SK-N-MC (cell line): ENCODE measurements around the gene WFIKKN1.

Experiments
- EZH2 ChIP-seq: fragments of 200-600 bp; sonication (generic); IDR thresholded peaks from one replicate; pipeline ENCODE4 v1.6.1; 2017; ENCODE audit warnings: antibody characterized with exemption
- FOXP2 ChIP-seq: optimal IDR thresholded peaks from 2 replicates; pipeline ENCODE3; 2011; ENCODE audit warnings: mild to moderate bottlenecking, moderate library complexity; ENCODE audit not compliant: insufficient read depth; ENCODE audit errors: extremely low read length, control extremely low read depth
- POLR2AphosphoS5 ChIP-seq: IDR thresholded peaks from 2 replicates; pipeline ENCODE4 v1.6.1; 2012; ENCODE audit warnings: mild to moderate bottlenecking, low read depth, low read length, borderline replicate concordance

DNA sequence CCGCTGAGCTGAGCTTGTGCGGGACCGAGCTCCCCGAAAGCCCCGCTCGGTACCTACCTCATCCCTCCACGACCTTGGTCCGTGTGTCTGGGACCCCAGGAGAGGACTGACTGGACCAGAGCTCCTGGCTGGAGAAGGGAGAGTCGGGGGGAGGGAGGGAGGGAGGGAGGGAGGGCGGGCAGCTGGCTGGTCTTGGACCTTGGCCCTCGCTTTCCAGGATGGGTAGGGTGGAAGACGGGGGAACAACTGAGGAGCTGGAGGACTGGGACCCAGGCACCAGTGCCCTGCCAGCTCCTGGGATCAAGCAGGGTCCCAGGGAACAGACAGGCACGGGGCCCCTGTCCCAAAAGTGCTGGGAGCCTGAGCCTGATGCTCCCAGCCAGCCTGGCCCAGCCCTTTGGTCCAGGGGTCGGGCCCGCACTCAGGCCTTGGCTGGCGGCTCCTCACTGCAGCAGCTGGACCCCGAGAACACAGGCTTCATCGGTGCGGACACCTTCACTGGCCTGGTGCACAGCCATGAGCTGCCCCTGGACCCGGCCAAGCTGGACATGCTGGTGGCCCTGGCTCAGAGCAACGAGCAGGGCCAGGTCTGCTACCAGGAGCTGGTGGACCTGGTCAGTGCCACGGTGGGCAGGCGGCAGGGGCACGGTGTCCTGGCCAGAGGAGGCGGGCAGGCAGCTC, 45.2 kb downstream of the WFIKKN1 start:
- TF ChIP-seq POLR2AphosphoS5 (no peak), EZH2 (no peak), FOXP2 (no peak)
